Measurements from ENCODE around the gene SELENOF. TPM values are rescaled to one million over a fixed set of nuclear protein-coding genes. Genes with fewer than 3 reads are reported as not detected.

SELENOF gene
- total and polyA plus RNA-seq, 2 donors from 2014 or later, result 207 to 239 TPM

DNA sequence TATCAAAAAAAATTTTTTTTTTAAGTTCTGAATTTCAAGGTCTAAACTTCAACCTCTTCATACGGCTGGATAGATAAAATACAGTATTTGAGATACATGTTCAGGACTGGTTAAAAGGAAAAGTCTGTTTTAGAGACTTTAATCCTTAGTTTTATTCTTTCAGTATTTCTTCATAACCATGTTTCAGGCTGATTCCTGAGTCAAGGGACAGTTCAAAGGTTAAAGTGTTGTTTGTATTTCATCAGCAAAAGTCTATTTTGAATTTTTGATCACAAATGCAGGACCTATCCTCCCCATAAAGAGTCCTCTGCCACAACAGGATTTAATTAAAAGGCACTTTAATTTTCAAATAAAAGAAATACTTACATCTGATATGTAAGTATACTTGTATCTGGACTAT lies 53.5 kb downstream of the SELENOF start:
- intact Hi-C loops (cut with DNase I), result no loop called here
- no peaks in the 10 kb centered on the region for H3K36me3 ChIP-seq (ENCODE audit: control insufficient read depth in 2 of 3, insufficient read depth in 3 of 3, low read length in 3 of 3)
- TF ChIP-seq, protein P1, sequence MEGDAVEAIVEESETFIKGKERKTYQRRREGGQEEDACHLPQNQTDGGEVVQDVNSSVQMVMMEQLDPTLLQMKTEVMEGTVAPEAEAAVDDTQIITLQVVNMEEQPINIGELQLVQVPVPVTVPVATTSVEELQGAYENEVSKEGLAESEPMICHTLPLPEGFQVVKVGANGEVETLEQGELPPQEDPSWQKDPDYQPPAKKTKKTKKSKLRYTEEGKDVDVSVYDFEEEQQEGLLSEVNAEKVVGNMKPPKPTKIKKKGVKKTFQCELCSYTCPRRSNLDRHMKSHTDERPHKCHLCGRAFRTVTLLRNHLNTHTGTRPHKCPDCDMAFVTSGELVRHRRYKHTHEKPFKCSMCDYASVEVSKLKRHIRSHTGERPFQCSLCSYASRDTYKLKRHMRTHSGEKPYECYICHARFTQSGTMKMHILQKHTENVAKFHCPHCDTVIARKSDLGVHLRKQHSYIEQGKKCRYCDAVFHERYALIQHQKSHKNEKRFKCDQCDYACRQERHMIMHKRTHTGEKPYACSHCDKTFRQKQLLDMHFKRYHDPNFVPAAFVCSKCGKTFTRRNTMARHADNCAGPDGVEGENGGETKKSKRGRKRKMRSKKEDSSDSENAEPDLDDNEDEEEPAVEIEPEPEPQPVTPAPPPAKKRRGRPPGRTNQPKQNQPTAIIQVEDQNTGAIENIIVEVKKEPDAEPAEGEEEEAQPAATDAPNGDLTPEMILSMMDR (IDR thresholded peaks at IDR 0.05; ENCODE audit: borderline replicate concordance, extremely low read depth, insufficient read depth), result no peak
- no peak overlapping the region for H3K4me3 ChIP-seq (ENCODE audit: low read length in 3 of 3)
- DNase-seq (no peak), FAIRE-seq (peak; percentile 55)
- no peaks in the 10 kb centered on the region for H3K4me1 ChIP-seq (ENCODE audit: control insufficient read depth in 2 of 3, insufficient read depth in 2 of 3, low read depth in 1 of 3, low read length in 3 of 3)
- H3K27me3 ChIP-seq (ENCODE audit: control insufficient read depth, insufficient read depth, low read length), result no peaks in the 10 kb centered on the region
- no peak overlapping the region for H3K9ac ChIP-seq (ENCODE audit: low read length in 3 of 3)
- H3K9me3 ChIP-seq (ENCODE audit: control insufficient read depth in 2 of 3, insufficient read depth in 1 of 3, low read length in 3 of 3), result no peaks in the 10 kb centered on the region
- no peak overlapping the region for H3K27ac ChIP-seq (ENCODE audit: low read depth in 2 of 2, low read length in 2 of 2)

DNA sequence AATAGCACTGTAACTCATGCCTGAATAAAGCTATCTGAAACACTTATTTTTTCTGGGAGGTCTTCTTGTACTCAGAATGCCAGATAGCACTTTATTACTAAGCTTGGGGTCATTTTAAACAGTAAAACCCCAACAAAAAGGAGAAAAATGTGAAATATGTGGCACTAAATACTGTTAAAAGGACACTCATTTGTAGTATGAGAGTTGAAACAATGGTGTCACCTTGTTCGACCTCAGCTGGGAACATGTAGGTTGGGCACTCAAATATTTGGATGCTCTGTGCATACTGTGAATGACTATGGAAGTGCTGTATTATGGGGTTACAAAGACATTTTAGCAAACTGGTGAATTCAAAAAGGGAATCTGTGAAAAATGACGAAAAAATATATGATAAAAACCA lies 53.9 kb downstream of the SELENOF start:
- Histone ChIP-seq H3K4me1 (ENCODE audit: control insufficient read depth in 2 of 3, insufficient read depth in 2 of 3, low read depth in 1 of 3, low read length in 3 of 3) (no peaks in the 10 kb centered on the region), H3K4me3 (ENCODE audit: low read length in 3 of 3) (no peak overlapping the region), H3K27me3 (ENCODE audit: control insufficient read depth, insufficient read depth, low read length) (no peaks in the 10 kb centered on the region), H3K9ac (ENCODE audit: low read length in 3 of 3) (no peak overlapping the region), H3K36me3 (ENCODE audit: control insufficient read depth in 2 of 3, insufficient read depth in 3 of 3, low read length in 3 of 3) (no peaks in the 10 kb centered on the region), H3K9me3 (ENCODE audit: control insufficient read depth in 2 of 3, insufficient read depth in 1 of 3, low read length in 3 of 3) (no peaks in the 10 kb centered on the region), H3K27ac (ENCODE audit: low read depth in 2 of 2, low read length in 2 of 2) (no peak overlapping the region)
- TF ChIP-seq, protein P1 (IDR thresholded peaks at IDR 0.05; ENCODE audit: borderline replicate concordance, extremely low read depth, insufficient read depth), result no peak
- intact Hi-C loops (cut with DNase I), result no loop called here
- FAIRE-seq, result no peak
- no peak for DNase-seq

DNA sequence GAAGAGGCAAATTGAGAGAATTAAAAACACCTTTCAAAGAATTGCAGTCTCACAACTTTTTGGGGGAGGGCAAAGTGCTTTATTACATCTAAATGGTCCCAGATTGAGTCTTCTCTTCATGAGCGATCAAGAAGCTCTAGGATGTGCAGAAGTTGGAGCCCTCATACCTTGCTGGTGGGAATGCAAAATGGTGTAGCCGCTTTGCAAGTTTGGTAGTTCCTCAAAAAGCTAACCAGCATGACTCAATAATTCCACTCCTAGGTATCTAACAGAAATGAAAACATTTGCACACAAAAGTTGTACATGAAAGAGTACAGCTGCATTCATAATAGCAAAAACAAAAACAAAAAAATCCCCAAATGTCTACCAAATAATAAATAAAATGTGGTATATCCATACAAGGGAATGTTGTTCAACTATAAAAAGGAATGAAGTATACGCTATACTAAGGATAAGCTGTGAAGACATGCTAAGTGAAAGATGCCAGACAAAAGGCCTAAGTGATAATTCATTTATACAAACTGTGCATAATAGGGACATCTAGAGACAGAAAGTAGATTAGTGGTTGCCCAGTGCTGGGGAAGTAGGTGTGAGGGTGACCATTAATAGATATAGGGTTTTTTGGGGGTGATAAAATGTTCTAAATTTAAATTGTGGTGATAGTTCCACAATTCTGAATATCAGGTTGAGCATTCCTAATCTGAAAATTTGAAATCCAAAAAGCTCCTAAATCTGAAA lies 55.2 kb downstream of the SELENOF start:
- H3K36me3 ChIP-seq (ENCODE audit: control insufficient read depth in 2 of 3, insufficient read depth in 3 of 3, low read length in 3 of 3), result no peaks in the 10 kb centered on the region
- H3K4me3 ChIP-seq (ENCODE audit: low read length in 3 of 3), result no peak overlapping the region
- intact Hi-C loops (cut with DNase I), result no loop called here
- DNase-seq, result no peak
- no peaks in the 10 kb centered on the region for H3K9me3 ChIP-seq (ENCODE audit: control insufficient read depth in 2 of 3, insufficient read depth in 1 of 3, low read length in 3 of 3)
- no peak for FAIRE-seq
- H3K9ac ChIP-seq (ENCODE audit: low read length in 3 of 3), result no peak overlapping the region
- no peaks in the 10 kb centered on the region for H3K4me1 ChIP-seq (ENCODE audit: control insufficient read depth in 2 of 3, insufficient read depth in 2 of 3, low read depth in 1 of 3, low read length in 3 of 3)
- no peaks in the 10 kb centered on the region for H3K27me3 ChIP-seq (ENCODE audit: control insufficient read depth, insufficient read depth, low read length)
- no peak overlapping the region for H3K27ac ChIP-seq (ENCODE audit: low read depth in 2 of 2, low read length in 2 of 2)
- TF ChIP-seq, protein P1 (IDR thresholded peaks at IDR 0.05; ENCODE audit: borderline replicate concordance, extremely low read depth, insufficient read depth), result no peak

DNA sequence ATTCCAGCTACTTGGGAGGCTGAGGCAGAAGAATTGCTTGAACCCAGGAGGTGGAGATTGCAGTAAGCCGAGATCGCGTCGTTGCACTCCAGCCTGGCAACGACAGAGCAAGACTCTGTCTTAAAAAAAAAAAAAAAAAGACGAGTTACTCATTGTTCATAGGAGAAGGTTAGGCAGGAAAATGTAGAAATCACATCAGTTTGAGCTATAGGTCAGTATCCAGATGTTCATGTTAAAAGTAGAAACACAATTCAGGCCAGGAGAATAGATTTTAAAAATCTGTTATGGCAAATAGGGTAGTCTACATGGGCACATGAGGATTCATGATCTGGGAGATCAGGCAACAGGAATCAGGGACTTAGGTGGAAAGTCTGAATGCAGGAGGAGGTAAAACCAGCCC lies 57.7 kb downstream of the SELENOF start:
- no peak overlapping the region for H3K27ac ChIP-seq (ENCODE audit: low read depth in 2 of 2, low read length in 2 of 2)
- FAIRE-seq (no peak), DNase-seq (no peak)
- H3K9ac ChIP-seq (ENCODE audit: low read length in 3 of 3), result no peak overlapping the region
- H3K4me3 ChIP-seq (ENCODE audit: low read length in 3 of 3), result no peak overlapping the region
- H3K4me1 ChIP-seq (ENCODE audit: control insufficient read depth in 2 of 3, insufficient read depth in 2 of 3, low read depth in 1 of 3, low read length in 3 of 3), result no peaks in the 10 kb centered on the region
- H3K9me3 ChIP-seq (ENCODE audit: control insufficient read depth in 2 of 3, insufficient read depth in 1 of 3, low read length in 3 of 3), result no peaks in the 10 kb centered on the region
- TF ChIP-seq, protein P1 (IDR thresholded peaks at IDR 0.05; ENCODE audit: borderline replicate concordance, extremely low read depth, insufficient read depth), result no peak
- intact Hi-C loops (cut with DNase I), result no loop called here
- no peaks in the 10 kb centered on the region for H3K27me3 ChIP-seq (ENCODE audit: control insufficient read depth, insufficient read depth, low read length)
- H3K36me3 ChIP-seq (ENCODE audit: control insufficient read depth in 2 of 3, insufficient read depth in 3 of 3, low read length in 3 of 3), result no peaks in the 10 kb centered on the region

Measured in kidney (tissue), 14 donors.